ENCODE measurements around the gene ZNF148. TPM values are rescaled to one million over a fixed set of nuclear protein-coding genes. Genes with fewer than 3 reads are reported as not detected.

The ZNF148 gene
- polyA plus RNA-seq, 2 of the 4 experiments (the other 2 are of a cell fraction), result 9.9 to 26.5 TPM

- FAIRE-seq, result no peak
- CTCF ChIA-PET, result no interaction called here
- DNase-seq (ENCODE audit: low read depth in 1 of 2, low spot score in 1 of 2), result no peak
- Histone ChIP-seq H3K27ac (no peak overlapping the region), H3K9me3 (no peaks in the 10 kb centered on the region), H3K4me1 (no peaks in the 10 kb centered on the region), H3K4me2 (no peak overlapping the region), H3K4me3 (no peak overlapping the region)
- TF ChIP-seq, protein P1, sequence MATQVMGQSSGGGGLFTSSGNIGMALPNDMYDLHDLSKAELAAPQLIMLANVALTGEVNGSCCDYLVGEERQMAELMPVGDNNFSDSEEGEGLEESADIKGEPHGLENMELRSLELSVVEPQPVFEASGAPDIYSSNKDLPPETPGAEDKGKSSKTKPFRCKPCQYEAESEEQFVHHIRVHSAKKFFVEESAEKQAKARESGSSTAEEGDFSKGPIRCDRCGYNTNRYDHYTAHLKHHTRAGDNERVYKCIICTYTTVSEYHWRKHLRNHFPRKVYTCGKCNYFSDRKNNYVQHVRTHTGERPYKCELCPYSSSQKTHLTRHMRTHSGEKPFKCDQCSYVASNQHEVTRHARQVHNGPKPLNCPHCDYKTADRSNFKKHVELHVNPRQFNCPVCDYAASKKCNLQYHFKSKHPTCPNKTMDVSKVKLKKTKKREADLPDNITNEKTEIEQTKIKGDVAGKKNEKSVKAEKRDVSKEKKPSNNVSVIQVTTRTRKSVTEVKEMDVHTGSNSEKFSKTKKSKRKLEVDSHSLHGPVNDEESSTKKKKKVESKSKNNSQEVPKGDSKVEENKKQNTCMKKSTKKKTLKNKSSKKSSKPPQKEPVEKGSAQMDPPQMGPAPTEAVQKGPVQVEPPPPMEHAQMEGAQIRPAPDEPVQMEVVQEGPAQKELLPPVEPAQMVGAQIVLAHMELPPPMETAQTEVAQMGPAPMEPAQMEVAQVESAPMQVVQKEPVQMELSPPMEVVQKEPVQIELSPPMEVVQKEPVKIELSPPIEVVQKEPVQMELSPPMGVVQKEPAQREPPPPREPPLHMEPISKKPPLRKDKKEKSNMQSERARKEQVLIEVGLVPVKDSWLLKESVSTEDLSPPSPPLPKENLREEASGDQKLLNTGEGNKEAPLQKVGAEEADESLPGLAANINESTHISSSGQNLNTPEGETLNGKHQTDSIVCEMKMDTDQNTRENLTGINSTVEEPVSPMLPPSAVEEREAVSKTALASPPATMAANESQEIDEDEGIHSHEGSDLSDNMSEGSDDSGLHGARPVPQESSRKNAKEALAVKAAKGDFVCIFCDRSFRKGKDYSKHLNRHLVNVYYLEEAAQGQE (IDR thresholded peaks at IDR 0.05), result peak; percentile 38; the same call in 1 of the 2 replicates
- TF ChIP-seq MAFK (IDR thresholded peaks at IDR 0.05; ENCODE audit: partially characterized antibody), result peak; percentile 78
- TF ChIP-seq, protein P2, sequence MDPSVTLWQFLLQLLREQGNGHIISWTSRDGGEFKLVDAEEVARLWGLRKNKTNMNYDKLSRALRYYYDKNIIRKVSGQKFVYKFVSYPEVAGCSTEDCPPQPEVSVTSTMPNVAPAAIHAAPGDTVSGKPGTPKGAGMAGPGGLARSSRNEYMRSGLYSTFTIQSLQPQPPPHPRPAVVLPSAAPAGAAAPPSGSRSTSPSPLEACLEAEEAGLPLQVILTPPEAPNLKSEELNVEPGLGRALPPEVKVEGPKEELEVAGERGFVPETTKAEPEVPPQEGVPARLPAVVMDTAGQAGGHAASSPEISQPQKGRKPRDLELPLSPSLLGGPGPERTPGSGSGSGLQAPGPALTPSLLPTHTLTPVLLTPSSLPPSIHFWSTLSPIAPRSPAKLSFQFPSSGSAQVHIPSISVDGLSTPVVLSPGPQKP (IDR thresholded peaks at IDR 0.05; ENCODE audit: low read depth, low read length), result no peak
- POLR2A ChIA-PET, result no interaction called here
- ATAC-seq, result no peak
Measured at GRCh38 chr3:125294411-125294810, 80.7 kb downstream of the ZNF148 start.

DNA sequence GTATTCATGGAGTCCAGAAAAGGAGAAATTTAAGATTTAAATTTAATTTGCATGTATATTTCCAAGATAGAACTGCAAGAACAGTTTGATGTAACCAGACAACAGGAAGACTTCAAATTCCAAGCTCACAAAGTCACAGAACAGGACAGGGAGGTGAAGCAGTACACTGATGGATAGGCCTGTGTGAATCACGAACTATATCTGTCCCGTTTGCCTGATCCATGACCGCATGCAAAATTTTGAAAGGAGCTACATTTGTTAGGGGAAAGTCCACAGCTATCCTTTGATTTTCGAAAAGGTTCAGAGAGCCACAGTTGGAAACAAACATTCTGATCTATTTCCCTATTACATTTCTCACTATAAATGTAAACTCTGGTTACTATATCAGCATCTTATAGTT is 83.1 kb downstream of the ZNF148 start:
- TF ChIP-seq ZC3H11A (IDR thresholded peaks at IDR 0.05) (no peak), POLR2AphosphoS2 (conservative IDR thresholded peaks at IDR 0.05; ENCODE audit: low read length) (no peak), HOXB5 (CRISPR knock-in tag; IDR thresholded peaks at IDR 0.05) (no peak)

DNA sequence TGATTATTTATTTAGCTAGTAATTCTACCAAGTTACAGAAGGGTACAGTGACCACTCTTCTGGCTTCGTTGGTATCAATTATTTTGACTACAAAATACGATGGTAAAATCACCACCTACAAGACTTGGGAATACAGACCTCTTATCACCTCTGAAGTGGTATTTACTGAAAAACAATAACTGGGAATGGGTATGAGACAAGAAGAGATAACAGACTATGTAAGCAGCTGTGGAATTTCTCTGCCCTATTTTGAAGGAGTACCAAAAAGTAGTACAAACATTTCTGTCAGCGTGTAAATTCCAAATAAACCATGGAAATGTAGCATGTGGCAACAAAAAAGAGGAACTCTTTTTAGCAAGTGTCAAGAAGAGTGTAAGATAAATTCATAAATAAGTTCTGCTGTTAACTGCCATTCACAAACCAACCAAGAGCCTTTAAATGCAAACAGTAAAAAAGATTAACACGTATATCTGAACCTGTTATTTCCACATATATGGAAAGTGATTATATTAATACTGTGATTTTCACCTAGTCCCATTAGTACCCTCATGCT is 85.6 kb downstream of the ZNF148 start:
- FAIRE-seq, result no peak
- no peak overlapping the region for H3K4me3 ChIP-seq
- no peak overlapping the region for H3K4me2 ChIP-seq
- 90% methylated on average over 4 of the region's 4 CpGs for WGBS (ENCODE audit: missing lambda C conversion rate)
- no peaks in the 10 kb centered on the region for H3K9me3 ChIP-seq
- ChIA-PET CTCF (no interaction called here), POLR2A (no interaction called here)
- no peak for DNase-seq (ENCODE audit: low read depth in 1 of 2, low spot score in 1 of 2)
- no peak overlapping the region for H3K27ac ChIP-seq
- TF ChIP-seq POLR2AphosphoS2 (conservative IDR thresholded peaks at IDR 0.05; ENCODE audit: low read length) (no peak), FOSB (CRISPR knock-in tag; IDR thresholded peaks at IDR 0.05) (no peak), E2F6 (IDR thresholded peaks at IDR 0.05; ENCODE audit: borderline replicate concordance, low read depth) (no peak), EHF (CRISPR knock-in tag; IDR thresholded peaks at IDR 0.05) (no peak), RNF2 (IDR thresholded peaks at IDR 0.05; ENCODE audit: borderline replicate concordance, low read depth) (no peak), HEYL (CRISPR knock-in tag; IDR thresholded peaks at IDR 0.05) (no peak), TFCP2L1 (CRISPR knock-in tag; IDR thresholded peaks at IDR 0.05) (no peak), RFX5 (IDR thresholded peaks at IDR 0.05) (no peak), JUN (IDR thresholded peaks at IDR 0.05) (no peak)
- TF ChIP-seq, protein P1 (IDR thresholded peaks at IDR 0.05), result no peak
- H3K4me1 ChIP-seq, result no peaks in the 10 kb centered on the region
- ATAC-seq, result no peak

More for the DNA sequence above, 83.1 kb downstream of the ZNF148 start:
- ChIA-PET CTCF (interaction anchor here (0.7 kb wide), 1 partner anchor 146 kb away, joined by 4 read pairs; no protein-coding TSS in a partner anchor), POLR2A (no interaction called here)
- 91% methylated on average over 4 of the region's 4 CpGs for WGBS (ENCODE audit: missing lambda C conversion rate)
- H3K4me1 ChIP-seq, result no peaks in the 10 kb centered on the region
- H3K9me3 ChIP-seq, result no peaks in the 10 kb centered on the region
- H3K27ac ChIP-seq, result no peak overlapping the region
- no peak overlapping the region for H3K4me3 ChIP-seq
- no peak overlapping the region for H3K4me2 ChIP-seq
- FAIRE-seq, result no peak
- no peak for ATAC-seq
- DNase-seq (ENCODE audit: low read depth in 1 of 2, low spot score in 1 of 2), result no peak
